Measurements from ENCODE around the gene KIF21B.

The KIF21B gene, protein sequence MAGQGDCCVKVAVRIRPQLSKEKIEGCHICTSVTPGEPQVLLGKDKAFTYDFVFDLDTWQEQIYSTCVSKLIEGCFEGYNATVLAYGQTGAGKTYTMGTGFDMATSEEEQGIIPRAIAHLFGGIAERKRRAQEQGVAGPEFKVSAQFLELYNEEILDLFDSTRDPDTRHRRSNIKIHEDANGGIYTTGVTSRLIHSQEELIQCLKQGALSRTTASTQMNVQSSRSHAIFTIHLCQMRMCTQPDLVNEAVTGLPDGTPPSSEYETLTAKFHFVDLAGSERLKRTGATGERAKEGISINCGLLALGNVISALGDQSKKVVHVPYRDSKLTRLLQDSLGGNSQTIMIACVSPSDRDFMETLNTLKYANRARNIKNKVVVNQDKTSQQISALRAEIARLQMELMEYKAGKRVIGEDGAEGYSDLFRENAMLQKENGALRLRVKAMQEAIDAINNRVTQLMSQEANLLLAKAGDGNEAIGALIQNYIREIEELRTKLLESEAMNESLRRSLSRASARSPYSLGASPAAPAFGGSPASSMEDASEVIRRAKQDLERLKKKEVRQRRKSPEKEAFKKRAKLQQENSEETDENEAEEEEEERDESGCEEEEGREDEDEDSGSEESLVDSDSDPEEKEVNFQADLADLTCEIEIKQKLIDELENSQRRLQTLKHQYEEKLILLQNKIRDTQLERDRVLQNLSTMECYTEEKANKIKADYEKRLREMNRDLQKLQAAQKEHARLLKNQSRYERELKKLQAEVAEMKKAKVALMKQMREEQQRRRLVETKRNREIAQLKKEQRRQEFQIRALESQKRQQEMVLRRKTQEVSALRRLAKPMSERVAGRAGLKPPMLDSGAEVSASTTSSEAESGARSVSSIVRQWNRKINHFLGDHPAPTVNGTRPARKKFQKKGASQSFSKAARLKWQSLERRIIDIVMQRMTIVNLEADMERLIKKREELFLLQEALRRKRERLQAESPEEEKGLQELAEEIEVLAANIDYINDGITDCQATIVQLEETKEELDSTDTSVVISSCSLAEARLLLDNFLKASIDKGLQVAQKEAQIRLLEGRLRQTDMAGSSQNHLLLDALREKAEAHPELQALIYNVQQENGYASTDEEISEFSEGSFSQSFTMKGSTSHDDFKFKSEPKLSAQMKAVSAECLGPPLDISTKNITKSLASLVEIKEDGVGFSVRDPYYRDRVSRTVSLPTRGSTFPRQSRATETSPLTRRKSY (N-terminal part only)

GRCh38 chr1:201023517-201023902 is at the start of gene KIF21B:
KIF21B (minus strand) TSS chr1:201023714; CDS start chr1:201023383, 331 bp downstream.
- DNase-seq, result peak; percentile 21

GRCh38 chr1:201072922-201073321 is 49.4 kb upstream of the KIF21B start:
- no peak for DNase-seq

- no peak for DNase-seq
These were observed 48.6 kb upstream of the KIF21B start for GRCh38 chr1:201072149-201072548.

GRCh38 chr1:201069636-201070035 is 46.1 kb upstream of the KIF21B start:
- DNase-seq, result no peak

- DNase-seq, result no peak
These were observed 45.5 kb upstream of the KIF21B start for GRCh38 chr1:201068976-201069375.

DNA sequence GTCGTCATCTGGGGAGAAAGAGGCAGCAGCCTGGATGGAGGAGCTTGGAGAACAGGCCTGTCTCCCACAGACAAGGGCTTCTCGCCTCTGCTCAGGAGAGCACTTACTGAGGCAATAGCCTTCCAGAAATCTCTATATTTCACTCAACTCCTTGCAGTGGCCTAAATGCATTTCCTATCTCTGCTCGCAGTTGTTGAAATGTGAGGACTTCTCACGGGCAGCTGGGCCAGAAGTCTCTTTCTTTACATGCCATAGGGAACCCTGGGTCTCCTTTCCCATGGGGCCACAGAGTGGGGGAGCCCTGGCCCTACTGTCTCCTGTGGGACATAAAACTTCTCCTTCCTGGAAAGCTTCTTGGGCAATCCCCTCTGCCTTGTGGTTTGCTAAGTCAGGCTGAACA is 43.5 kb upstream of the KIF21B start:
- no peak for DNase-seq

DNA sequence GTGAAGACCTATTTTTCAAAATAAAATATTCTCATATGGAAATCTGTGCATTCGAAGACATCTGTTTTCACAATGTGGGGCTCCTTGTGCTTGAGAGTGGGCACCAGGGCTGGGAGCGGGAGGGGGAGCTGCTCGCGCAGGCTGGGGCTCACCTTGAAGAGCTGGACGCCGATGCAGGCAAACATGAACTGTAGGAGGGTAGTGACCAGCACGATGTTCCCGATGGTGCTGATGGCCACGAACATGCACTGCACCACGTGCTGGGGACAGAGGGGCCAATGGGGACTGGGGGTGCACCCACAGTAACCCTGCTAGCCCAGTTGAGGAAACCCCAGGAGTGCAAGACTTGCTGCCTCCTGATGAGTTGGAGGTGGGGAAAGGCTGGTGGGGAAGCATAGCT is 42.2 kb upstream of the KIF21B start:
- no peak for DNase-seq

DNA sequence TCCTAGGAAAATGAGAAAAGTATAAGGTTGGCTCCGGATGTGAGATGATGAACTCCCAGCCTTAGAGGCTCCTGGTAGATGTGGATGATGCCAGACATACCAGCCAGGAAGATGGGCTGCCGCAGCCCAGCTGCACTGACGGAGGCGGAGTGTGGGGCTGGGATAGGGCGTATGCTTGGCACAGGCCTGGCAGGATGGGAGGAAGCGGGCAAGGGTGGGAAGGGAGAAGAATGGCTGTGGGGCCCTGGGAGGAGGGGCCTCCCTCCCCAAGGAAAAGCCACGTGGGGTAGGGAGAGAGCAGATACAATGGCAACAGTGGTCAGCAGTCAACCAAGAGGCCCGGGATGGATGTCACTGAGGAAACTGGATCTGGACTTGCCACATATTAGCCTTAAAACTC is 41.3 kb upstream of the KIF21B start:
- no peak for DNase-seq

GRCh38 chr1:201063145-201063544 is 39.6 kb upstream of the KIF21B start:
- DNase-seq, result no peak

GRCh38 chr1:201062511-201063091 is 39.1 kb upstream of the KIF21B start:
- DNase-seq, result no peak

DNA sequence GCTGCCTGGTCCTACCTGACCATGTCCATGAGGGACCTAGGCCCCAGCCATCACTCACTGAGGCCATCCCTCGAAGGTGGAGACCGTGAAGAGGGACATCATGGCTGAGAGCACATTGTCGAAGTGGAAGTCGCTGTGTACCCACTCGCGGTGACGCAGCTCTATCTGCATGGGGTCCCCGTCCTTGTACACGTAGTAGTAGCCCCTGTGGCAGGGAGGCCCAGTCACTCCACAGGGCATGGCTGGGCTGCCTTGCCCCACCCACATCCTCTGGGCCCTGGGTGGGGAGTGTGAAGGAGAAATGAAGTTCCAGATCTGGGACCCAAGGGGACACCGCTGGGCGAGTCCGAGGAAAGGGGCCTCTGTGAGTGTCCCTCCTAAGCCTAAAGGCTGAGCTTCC is 38.4 kb upstream of the KIF21B start:
- no peak for DNase-seq

GRCh38 chr1:201061049-201061448 is 37.5 kb upstream of the KIF21B start:
- no peak for DNase-seq

DNA sequence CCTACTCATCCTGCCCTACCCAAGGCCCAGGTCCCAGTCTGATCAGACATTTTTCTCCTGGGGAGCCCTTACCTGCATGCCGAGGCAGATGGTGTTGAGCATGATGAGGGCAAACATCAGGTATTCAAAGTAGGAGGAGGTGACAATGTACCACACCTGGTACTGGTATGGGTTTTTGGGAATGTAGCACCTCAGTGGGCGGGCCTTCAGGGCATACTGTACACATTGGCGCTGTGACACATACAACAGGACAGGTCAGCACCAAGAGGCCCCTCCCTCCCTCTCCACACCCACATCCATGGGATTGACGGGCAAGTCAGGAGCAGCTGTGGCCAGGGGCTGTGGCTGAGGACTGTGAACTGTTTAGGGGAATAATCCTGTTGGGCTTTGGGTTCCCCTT is 37.1 kb upstream of the KIF21B start:
- no peak for DNase-seq

- DNase-seq, result no peak
These were observed 36.5 kb upstream of the KIF21B start for GRCh38 chr1:201059871-201060555.

GRCh38 chr1:201059401-201059800 is 35.9 kb upstream of the KIF21B start:
- DNase-seq, result no peak

- no peak for DNase-seq
These were observed 30.6 kb upstream of the KIF21B start for GRCh38 chr1:201054091-201054543.

DNA sequence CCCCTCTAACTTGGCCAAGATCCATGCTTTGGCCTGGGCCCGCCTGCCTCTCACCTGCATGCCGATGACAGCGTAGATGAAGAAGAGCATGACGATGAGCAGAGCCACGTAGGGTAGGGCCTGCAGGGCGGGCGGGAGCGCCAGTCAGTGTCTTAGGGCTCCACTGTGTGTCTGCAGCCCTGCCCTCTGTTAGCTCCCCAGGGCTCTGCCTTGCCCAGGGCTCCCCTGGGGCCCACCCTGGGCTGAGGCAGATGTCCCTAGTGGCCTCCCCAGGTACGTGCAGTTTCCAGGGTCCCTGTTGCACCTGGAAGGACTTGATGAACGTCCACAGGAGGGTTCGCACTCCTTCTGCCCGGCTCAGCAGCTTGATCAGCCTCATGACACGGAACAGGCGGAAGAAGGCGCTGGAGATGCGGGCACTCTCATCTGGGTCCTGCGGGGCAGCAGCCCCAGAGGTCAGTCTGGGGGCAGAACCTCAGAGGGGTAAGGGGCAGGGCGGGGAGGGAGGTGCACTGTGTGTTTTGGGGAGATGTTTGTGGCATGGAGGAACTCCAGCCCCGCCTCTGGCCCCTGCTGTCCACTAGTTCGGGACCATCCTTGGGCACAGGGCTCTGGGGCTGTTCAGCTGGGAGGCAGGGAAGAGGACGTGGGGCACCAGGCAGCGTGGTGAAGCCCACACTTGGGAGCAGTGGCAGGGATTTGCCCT is 29.8 kb upstream of the KIF21B start:
- DNase-seq, result no peak

DNA sequence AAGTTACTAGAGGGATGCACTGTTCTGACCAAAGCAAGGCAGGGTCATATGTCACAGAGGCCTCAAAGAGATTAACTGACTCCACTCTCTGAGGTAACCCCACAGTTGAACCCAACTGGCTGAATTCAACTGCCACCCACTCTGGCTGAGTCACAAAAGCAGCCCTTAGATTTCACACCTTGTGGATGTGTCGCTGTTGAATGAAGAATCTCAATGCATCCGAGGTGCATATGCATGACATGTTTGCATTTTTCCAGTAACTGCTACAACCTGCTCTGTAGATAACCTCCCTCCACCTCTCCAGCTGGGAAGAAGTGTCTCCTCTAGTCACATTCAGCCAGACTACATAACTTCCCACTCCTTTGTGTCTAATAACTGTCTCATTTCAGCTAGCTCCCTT is 27.9 kb upstream of the KIF21B start:
- DNase-seq, result no peak

GRCh38 chr1:201050515-201051277 is 27.2 kb upstream of the KIF21B start:
- no peak for DNase-seq

GRCh38 chr1:201049248-201049831 is 25.8 kb upstream of the KIF21B start:
- DNase-seq, result no peak
